Muscle layer of duodenum (tissue), 2 donors: Measurements from ENCODE around the gene AFAP1.
A peak's percentile ranks its signal among the peaks of the same experiment; 100 is the strongest.

Experiments used
- H3K27ac ChIP-seq: one replicate; pipeline ENCODE4 v1.7.0; 2013; ENCODE audit warnings: mild to moderate bottlenecking, low read length
- H3K27me3 ChIP-seq: one replicate; pipeline ENCODE4 v1.7.0; 2013; ENCODE audit warnings: low read depth, mild to moderate bottlenecking, control low read depth, low read length
- H3K36me3 ChIP-seq, 2 donors: one replicate each; pipeline ENCODE4 v1.7.0; 2013; ENCODE audit warnings: low read length in 2 of 2, control low read depth in 1 of 2, mild to moderate bottlenecking in 1 of 2; ENCODE audit not compliant: insufficient read depth in 2 of 2, control insufficient read depth in 1 of 2
- H3K4me1 ChIP-seq, 2 donors: one replicate each; pipeline ENCODE4 v1.7.0; 2013; ENCODE audit warnings: low read length in 2 of 2, mild to moderate bottlenecking in 2 of 2, control low read depth in 1 of 2, moderate library complexity in 1 of 2; ENCODE audit not compliant: insufficient read depth in 2 of 2, control insufficient read depth in 1 of 2
- H3K4me3 ChIP-seq, 2 donors: one replicate each; pipeline ENCODE4 v1.7.0; 2013; ENCODE audit warnings: low read length in 2 of 2, low read depth in 1 of 2, mild to moderate bottlenecking in 1 of 2
- H3K9me3 ChIP-seq, 2 donors: one replicate each; pipeline ENCODE4 v1.7.0; 2013; ENCODE audit warnings: low read length in 2 of 2, control low read depth in 1 of 2, mild to moderate bottlenecking in 1 of 2; ENCODE audit not compliant: control insufficient read depth in 1 of 2
- donor health status: healthy.

Gene AFAP1

GRCh38 chr4:7898385-7898784 is 41.3 kb downstream of the AFAP1 start:
- H3K9me3 ChIP-seq, result no peaks in the 10 kb centered on the region
- no peak overlapping the region for H3K27ac ChIP-seq
- H3K4me3 ChIP-seq, result no peak overlapping the region
- peaks cover 15 to 34% of the 10 kb centered on the region in 2 donors for H3K4me1 ChIP-seq
- H3K36me3 ChIP-seq, result no peaks in the 10 kb centered on the region
- H3K27me3 ChIP-seq, result no peaks in the 10 kb centered on the region

GRCh38 chr4:7897811-7898210 is 41.9 kb downstream of the AFAP1 start:
- Histone ChIP-seq H3K36me3 (no peaks in the 10 kb centered on the region), H3K4me3 (no peak overlapping the region), H3K4me1 (peaks cover 15 to 34% of the 10 kb centered on the region in 2 donors), H3K27me3 (no peaks in the 10 kb centered on the region), H3K9me3 (no peaks in the 10 kb centered on the region), H3K27ac (no peak overlapping the region)

- peak overlapping the region; percentile 1 for H3K27ac ChIP-seq
These were observed 44.9 kb downstream of the AFAP1 start for GRCh38 chr4:7894677-7895181.

GRCh38 chr4:7894098-7894676 is 45.5 kb downstream of the AFAP1 start:
- H3K4me3 ChIP-seq, result no peak overlapping the region
- H3K36me3 ChIP-seq, result no peaks in the 10 kb centered on the region
- H3K9me3 ChIP-seq, result no peaks in the 10 kb centered on the region
- no peaks in the 10 kb centered on the region for H3K27me3 ChIP-seq
- peak overlapping the region; percentile 1 for H3K27ac ChIP-seq
- H3K4me1 ChIP-seq, result peaks cover 5 to 28% of the 10 kb centered on the region in 2 donors

More at GRCh38 chr4:7894677-7895181, 44.9 kb downstream of the AFAP1 start:
- H3K36me3 ChIP-seq, result no peaks in the 10 kb centered on the region
- no peak overlapping the region for H3K4me3 ChIP-seq
- peaks cover 5 to 32% of the 10 kb centered on the region in 2 donors for H3K4me1 ChIP-seq
- no peaks in the 10 kb centered on the region for H3K9me3 ChIP-seq
- no peaks in the 10 kb centered on the region for H3K27me3 ChIP-seq

- no peaks in the 10 kb centered on the region for H3K27me3 ChIP-seq
- H3K4me1 ChIP-seq, result peaks cover 5 to 24% of the 10 kb centered on the region in 2 donors
- H3K36me3 ChIP-seq, result no peaks in the 10 kb centered on the region
- H3K27ac ChIP-seq, result peak overlapping the region; percentile 1
- no peak overlapping the region for H3K4me3 ChIP-seq
- peaks cover 0 to 2% of the 10 kb centered on the region in 2 donors for H3K9me3 ChIP-seq
These were observed 46.1 kb downstream of the AFAP1 start for GRCh38 chr4:7893539-7893938.

- H3K4me3 ChIP-seq, result no peak overlapping the region
- peaks cover 5 to 24% of the 10 kb centered on the region in 2 donors for H3K4me1 ChIP-seq
- H3K9me3 ChIP-seq, result peaks cover 0 to 2% of the 10 kb centered on the region in 2 donors
- H3K27ac ChIP-seq, result peak overlapping the region; percentile 33
- no peaks in the 10 kb centered on the region for H3K36me3 ChIP-seq
- H3K27me3 ChIP-seq, result no peaks in the 10 kb centered on the region
These were observed 47.2 kb downstream of the AFAP1 start for GRCh38 chr4:7892212-7893019.

- Histone ChIP-seq H3K4me1 (peaks cover 14 to 37% of the 10 kb centered on the region in 2 donors), H3K36me3 (no peaks in the 10 kb centered on the region), H3K9me3 (peaks cover 0 to 2% of the 10 kb centered on the region in 2 donors), H3K4me3 (no peak overlapping the region), H3K27ac (peak overlapping the region; percentile 59), H3K27me3 (no peaks in the 10 kb centered on the region)
These were observed 48.8 kb downstream of the AFAP1 start for GRCh38 chr4:7890635-7891393.

- Histone ChIP-seq H3K27me3 (no peaks in the 10 kb centered on the region), H3K9me3 (peaks cover 0 to 2% of the 10 kb centered on the region in 2 donors), H3K27ac (peak overlapping the region; percentile 82), H3K4me1 (peaks cover 13 to 48% of the 10 kb centered on the region in 2 donors), H3K36me3 (no peaks in the 10 kb centered on the region), H3K4me3 (no peak overlapping the region)
These were observed 52.2 kb downstream of the AFAP1 start for GRCh38 chr4:7887436-7887835.

- Histone ChIP-seq H3K27ac (peak overlapping the region; percentile 82), H3K4me1 (peaks cover 10 to 40% of the 10 kb centered on the region in 2 donors), H3K36me3 (no peaks in the 10 kb centered on the region), H3K27me3 (no peaks in the 10 kb centered on the region), H3K9me3 (peaks cover 0 to 2% of the 10 kb centered on the region in 2 donors), H3K4me3 (peak overlapping the region; percentile 7 to 15)
These were observed 53.4 kb downstream of the AFAP1 start for GRCh38 chr4:7886007-7886973.

GRCh38 chr4:7885216-7886006 is 54.2 kb downstream of the AFAP1 start:
- Histone ChIP-seq H3K27ac (peak overlapping the region; percentile 82), H3K4me1 (peaks cover 10 to 41% of the 10 kb centered on the region in 2 donors), H3K36me3 (no peaks in the 10 kb centered on the region), H3K4me3 (no peak overlapping the region), H3K27me3 (no peaks in the 10 kb centered on the region), H3K9me3 (peaks cover 0 to 2% of the 10 kb centered on the region in 2 donors)
